Measurements from ENCODE around the gene SART1. TPM values are rescaled to one million over a fixed set of nuclear protein-coding genes. Genes with fewer than 3 reads are reported as not detected.

SART1 gene
- total and polyA plus RNA-seq, 4 donors = 31.4 to 145 (median 48.3) TPM

- Histone ChIP-seq H3K4me1 (ENCODE audit: control insufficient read depth in 5 of 5, insufficient read depth in 5 of 5, low read length in 5 of 5) (peaks cover 9 to 39% (median 18%) of the 10 kb centered on the region in 5 donors), H3K9me3 (ENCODE audit: control insufficient read depth in 4 of 4, insufficient read depth in 3 of 4, low read length in 3 of 4) (no peaks in the 10 kb centered on the region), H3K36me3 (ENCODE audit: control insufficient read depth in 4 of 4, insufficient read depth in 4 of 4, low read length in 4 of 4) (peaks cover 0 to 33% (median 14%) of the 10 kb centered on the region in 4 donors), H3K27me3 (ENCODE audit: control insufficient read depth in 3 of 3, insufficient read depth in 3 of 3, low read length in 2 of 3) (no peaks in the 10 kb centered on the region), H3K27ac (ENCODE audit: low read depth in 1 of 2, low read length in 1 of 2) (peak overlapping the region; percentile 78 to 82), H3K4me3 (peak overlapping the region; percentile 77), H3K9ac (ENCODE audit: insufficient read depth in 1 of 2, low read length in 2 of 2) (peak overlapping the region; percentile 37 to 42)
- WGBS, 2 donors = 1% methylated on average over 48 to 60 of the region's 60 CpGs
- peak; percentile 3 for ATAC-seq (ENCODE audit: insufficient read depth, low FRiP score)
- DNase-seq = peak in 1 of 3 donors; percentile 40
- TF ChIP-seq, protein P1, sequence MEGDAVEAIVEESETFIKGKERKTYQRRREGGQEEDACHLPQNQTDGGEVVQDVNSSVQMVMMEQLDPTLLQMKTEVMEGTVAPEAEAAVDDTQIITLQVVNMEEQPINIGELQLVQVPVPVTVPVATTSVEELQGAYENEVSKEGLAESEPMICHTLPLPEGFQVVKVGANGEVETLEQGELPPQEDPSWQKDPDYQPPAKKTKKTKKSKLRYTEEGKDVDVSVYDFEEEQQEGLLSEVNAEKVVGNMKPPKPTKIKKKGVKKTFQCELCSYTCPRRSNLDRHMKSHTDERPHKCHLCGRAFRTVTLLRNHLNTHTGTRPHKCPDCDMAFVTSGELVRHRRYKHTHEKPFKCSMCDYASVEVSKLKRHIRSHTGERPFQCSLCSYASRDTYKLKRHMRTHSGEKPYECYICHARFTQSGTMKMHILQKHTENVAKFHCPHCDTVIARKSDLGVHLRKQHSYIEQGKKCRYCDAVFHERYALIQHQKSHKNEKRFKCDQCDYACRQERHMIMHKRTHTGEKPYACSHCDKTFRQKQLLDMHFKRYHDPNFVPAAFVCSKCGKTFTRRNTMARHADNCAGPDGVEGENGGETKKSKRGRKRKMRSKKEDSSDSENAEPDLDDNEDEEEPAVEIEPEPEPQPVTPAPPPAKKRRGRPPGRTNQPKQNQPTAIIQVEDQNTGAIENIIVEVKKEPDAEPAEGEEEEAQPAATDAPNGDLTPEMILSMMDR (IDR thresholded peaks at IDR 0.05; ENCODE audit: control extremely low read depth, extremely low read depth) = no peak
Measured at GRCh38 chr11:65919573-65920371, 41.8 kb upstream of the SART1 start.

DNA sequence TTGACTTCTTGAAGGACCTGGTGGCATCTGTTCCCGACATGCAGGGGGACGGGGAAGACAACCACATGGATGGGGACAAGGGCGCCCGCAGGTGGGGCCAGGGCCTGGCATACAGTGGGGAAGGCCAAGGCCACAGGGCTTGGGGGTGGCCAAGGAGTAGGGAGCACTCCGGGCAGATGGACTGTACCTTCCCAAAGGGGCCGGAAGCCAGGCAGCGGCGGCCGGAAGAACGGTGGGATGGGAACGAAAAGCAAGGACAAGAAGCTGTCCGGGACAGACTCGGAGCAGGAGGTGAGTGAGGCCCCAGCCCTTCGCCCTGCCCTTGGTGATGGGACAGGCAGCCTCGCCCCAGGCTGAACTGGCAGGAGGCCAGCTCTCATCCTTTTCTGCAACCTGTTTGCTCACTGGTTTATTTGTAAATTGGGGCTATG is 41.1 kb upstream of the SART1 start:
- peaks cover 9 to 33% (median 18%) of the 10 kb centered on the region in 5 donors for H3K4me1 ChIP-seq (ENCODE audit: control insufficient read depth in 5 of 5, insufficient read depth in 5 of 5, low read length in 5 of 5)
- H3K36me3 ChIP-seq (ENCODE audit: control insufficient read depth in 4 of 4, insufficient read depth in 4 of 4, low read length in 4 of 4) = peaks cover 0 to 34% (median 14%) of the 10 kb centered on the region in 4 donors
- no peak for DNase-seq
- no peaks in the 10 kb centered on the region for H3K9me3 ChIP-seq (ENCODE audit: control insufficient read depth in 4 of 4, insufficient read depth in 3 of 4, low read length in 3 of 4)
- peak overlapping the region in 1 of 2 donors; percentile 42 for H3K9ac ChIP-seq (ENCODE audit: insufficient read depth in 1 of 2, low read length in 2 of 2)
- peak overlapping the region; percentile 77 for H3K4me3 ChIP-seq
- no peak for ATAC-seq (ENCODE audit: insufficient read depth, low FRiP score)
- H3K27ac ChIP-seq (ENCODE audit: low read depth in 1 of 2, low read length in 1 of 2) = no peak overlapping the region
- TF ChIP-seq, protein P1 (IDR thresholded peaks at IDR 0.05; ENCODE audit: control extremely low read depth, extremely low read depth) = no peak
- WGBS, 2 donors = 55 to 76% methylated on average over 15 of the region's 15 CpGs
- no peaks in the 10 kb centered on the region for H3K27me3 ChIP-seq (ENCODE audit: control insufficient read depth in 3 of 3, insufficient read depth in 3 of 3, low read length in 2 of 3)

DNA sequence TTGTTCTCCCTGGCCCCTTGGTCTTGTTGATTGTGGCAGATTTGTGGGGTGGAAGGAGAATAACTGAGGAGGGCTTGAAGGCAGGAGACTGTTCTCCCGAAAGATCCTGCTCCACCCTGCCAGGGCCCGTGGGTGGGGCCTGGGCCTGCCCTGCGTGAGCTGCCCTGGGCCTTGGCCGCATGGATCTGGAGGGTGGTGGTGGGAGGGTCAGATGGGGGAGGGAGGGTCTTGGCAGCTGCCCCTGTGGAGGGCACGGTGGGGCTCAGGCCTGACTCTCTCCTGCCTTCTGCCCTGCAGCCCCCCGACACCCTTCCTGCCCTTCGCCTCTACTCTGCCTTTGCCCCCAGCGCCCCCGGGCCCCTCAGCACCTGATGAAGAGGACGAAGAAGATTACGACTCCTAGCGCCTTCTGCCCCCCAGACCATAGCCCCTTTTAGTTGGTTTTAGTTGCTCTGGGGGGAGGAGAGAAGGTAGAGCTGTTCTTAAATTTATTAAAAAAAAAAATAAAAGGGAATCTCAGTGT is 40.4 kb upstream of the SART1 start:
- no peak overlapping the region for H3K4me3 ChIP-seq
- H3K36me3 ChIP-seq (ENCODE audit: control insufficient read depth in 4 of 4, insufficient read depth in 4 of 4, low read length in 4 of 4) = peaks cover 0 to 34% (median 14%) of the 10 kb centered on the region in 4 donors
- no peak for ATAC-seq (ENCODE audit: insufficient read depth, low FRiP score)
- no peak overlapping the region for H3K27ac ChIP-seq (ENCODE audit: low read depth in 1 of 2, low read length in 1 of 2)
- no peak for DNase-seq
- TF ChIP-seq, protein P1 (IDR thresholded peaks at IDR 0.05; ENCODE audit: control extremely low read depth, extremely low read depth) = no peak
- no peaks in the 10 kb centered on the region for H3K27me3 ChIP-seq (ENCODE audit: control insufficient read depth in 3 of 3, insufficient read depth in 3 of 3, low read length in 2 of 3)
- H3K9me3 ChIP-seq (ENCODE audit: control insufficient read depth in 4 of 4, insufficient read depth in 3 of 4, low read length in 3 of 4) = no peaks in the 10 kb centered on the region
- peaks cover 9 to 27% (median 18%) of the 10 kb centered on the region in 5 donors for H3K4me1 ChIP-seq (ENCODE audit: control insufficient read depth in 5 of 5, insufficient read depth in 5 of 5, low read length in 5 of 5)
- H3K9ac ChIP-seq (ENCODE audit: insufficient read depth in 1 of 2, low read length in 2 of 2) = no peak overlapping the region
- WGBS, 2 donors = 89 to 95% methylated on average over 12 of the region's 12 CpGs
